Measurements from ENCODE around the gene BBS9.

DNA sequence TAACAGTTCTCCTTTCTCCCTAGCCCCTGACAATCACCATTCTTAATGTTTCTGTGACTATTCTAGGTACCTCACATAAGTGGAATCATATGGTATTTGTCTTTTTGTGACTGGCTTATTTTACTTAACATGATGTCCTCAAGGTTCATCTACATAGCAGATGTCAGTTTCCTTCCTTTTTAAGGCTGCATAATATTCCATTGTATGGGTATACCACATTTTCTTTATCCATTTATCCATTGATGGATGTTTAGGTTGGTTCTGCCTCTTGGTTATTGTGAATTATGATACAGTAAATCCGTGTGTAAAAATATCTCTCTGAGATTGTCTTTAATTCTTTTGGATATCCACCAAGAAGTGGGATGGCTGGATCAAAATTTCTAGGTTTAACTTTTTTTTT is 13.2 kb downstream of the BBS9 start:
- TF ChIP-seq, protein P1, sequence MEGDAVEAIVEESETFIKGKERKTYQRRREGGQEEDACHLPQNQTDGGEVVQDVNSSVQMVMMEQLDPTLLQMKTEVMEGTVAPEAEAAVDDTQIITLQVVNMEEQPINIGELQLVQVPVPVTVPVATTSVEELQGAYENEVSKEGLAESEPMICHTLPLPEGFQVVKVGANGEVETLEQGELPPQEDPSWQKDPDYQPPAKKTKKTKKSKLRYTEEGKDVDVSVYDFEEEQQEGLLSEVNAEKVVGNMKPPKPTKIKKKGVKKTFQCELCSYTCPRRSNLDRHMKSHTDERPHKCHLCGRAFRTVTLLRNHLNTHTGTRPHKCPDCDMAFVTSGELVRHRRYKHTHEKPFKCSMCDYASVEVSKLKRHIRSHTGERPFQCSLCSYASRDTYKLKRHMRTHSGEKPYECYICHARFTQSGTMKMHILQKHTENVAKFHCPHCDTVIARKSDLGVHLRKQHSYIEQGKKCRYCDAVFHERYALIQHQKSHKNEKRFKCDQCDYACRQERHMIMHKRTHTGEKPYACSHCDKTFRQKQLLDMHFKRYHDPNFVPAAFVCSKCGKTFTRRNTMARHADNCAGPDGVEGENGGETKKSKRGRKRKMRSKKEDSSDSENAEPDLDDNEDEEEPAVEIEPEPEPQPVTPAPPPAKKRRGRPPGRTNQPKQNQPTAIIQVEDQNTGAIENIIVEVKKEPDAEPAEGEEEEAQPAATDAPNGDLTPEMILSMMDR (IDR thresholded peaks at IDR 0.05; ENCODE audit: poor library complexity, severe bottlenecking), result no peak
- TF ChIP-seq SMC3 (conservative IDR thresholded peaks at IDR 0.05; ENCODE audit: poor library complexity), result no peak
- TF ChIP-seq POLR2AphosphoS5 (IDR thresholded peaks at IDR 0.05), result no peak
- TF ChIP-seq EZH2 (IDR thresholded peaks at IDR 0.05; ENCODE audit: borderline replicate concordance, insufficient read depth, low read length, poor library complexity, severe bottlenecking), result no peak
- no peak for TF ChIP-seq RAD21 (conservative IDR thresholded peaks at IDR 0.05)
- TF ChIP-seq, protein P2, sequence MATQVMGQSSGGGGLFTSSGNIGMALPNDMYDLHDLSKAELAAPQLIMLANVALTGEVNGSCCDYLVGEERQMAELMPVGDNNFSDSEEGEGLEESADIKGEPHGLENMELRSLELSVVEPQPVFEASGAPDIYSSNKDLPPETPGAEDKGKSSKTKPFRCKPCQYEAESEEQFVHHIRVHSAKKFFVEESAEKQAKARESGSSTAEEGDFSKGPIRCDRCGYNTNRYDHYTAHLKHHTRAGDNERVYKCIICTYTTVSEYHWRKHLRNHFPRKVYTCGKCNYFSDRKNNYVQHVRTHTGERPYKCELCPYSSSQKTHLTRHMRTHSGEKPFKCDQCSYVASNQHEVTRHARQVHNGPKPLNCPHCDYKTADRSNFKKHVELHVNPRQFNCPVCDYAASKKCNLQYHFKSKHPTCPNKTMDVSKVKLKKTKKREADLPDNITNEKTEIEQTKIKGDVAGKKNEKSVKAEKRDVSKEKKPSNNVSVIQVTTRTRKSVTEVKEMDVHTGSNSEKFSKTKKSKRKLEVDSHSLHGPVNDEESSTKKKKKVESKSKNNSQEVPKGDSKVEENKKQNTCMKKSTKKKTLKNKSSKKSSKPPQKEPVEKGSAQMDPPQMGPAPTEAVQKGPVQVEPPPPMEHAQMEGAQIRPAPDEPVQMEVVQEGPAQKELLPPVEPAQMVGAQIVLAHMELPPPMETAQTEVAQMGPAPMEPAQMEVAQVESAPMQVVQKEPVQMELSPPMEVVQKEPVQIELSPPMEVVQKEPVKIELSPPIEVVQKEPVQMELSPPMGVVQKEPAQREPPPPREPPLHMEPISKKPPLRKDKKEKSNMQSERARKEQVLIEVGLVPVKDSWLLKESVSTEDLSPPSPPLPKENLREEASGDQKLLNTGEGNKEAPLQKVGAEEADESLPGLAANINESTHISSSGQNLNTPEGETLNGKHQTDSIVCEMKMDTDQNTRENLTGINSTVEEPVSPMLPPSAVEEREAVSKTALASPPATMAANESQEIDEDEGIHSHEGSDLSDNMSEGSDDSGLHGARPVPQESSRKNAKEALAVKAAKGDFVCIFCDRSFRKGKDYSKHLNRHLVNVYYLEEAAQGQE (IDR thresholded peaks at IDR 0.05; ENCODE audit: borderline replicate concordance), result no peak

Measured in neural cell (in vitro differentiated cells).